OCI-LY3 (cell line): ENCODE measurements around the gene STK26.

Experiments
- CTCF ChIP-seq: fragments of 200-600, 300-600 bp; sonication (generic); IDR thresholded peaks from 2 replicates; pipeline ENCODE4 v1.5.1; 2014; ENCODE audit warnings: antibody characterized with exemption, low read length, low read depth
- EZH2phosphoT487 ChIP-seq: fragments of 200-600 bp; shearing (Covaris generic); IDR thresholded peaks from 2 replicates; pipeline ENCODE4 v1.6.1; 2018; ENCODE audit warnings: antibody characterized with exemption, mixed run types, low read depth

GRCh38 chrX:132115792-132116191 lies 92.7 kb downstream of the STK26 start:
- TF ChIP-seq CTCF (no peak), EZH2phosphoT487 (no peak)
